Small intestine (tissue), 7 donors: Measurements from ENCODE around the gene C1orf226. TPM values are rescaled to one million over a fixed set of nuclear protein-coding genes. Genes with fewer than 3 reads are reported as not detected.

Experiments
- DNase-seq, 2 donors: peaks; one replicate each; pipeline versions ENCODE4 v3.0.0 to v3.0.0-alpha.2; 2013
- FAIRE-seq: peaks from 2 replicates; lab custom pipeline; 2012; peaks lifted over from hg19 to GRCh38; lab: Jason Lieb, UNC
- H3K27ac ChIP-seq, 3 donors: one replicate each; pipeline ENCODE4 v1.5.1; 2013; ENCODE audit warnings: low read length in 2 of 3, mild to moderate bottlenecking in 2 of 3, control low read depth in 1 of 3, inconsistent platforms in 1 of 3, low read depth in 1 of 3, moderate library complexity in 1 of 3
- H3K27me3 ChIP-seq, 3 donors: one replicate each; pipeline ENCODE4 v1.6.1; 2013; ENCODE audit warnings: low read length in 3 of 3, inconsistent platforms in 1 of 3; ENCODE audit not compliant: control insufficient read depth in 3 of 3, insufficient read depth in 3 of 3
- H3K36me3 ChIP-seq, 3 donors: one replicate each; pipeline ENCODE4 v1.6.1; 2013; ENCODE audit warnings: low read length in 3 of 3, inconsistent platforms in 1 of 3, low read depth in 1 of 3, mild to moderate bottlenecking in 1 of 3, moderate library complexity in 1 of 3; ENCODE audit not compliant: control insufficient read depth in 3 of 3, insufficient read depth in 2 of 3
- H3K4me1 ChIP-seq, 3 donors: one replicate each; pipeline ENCODE4 v1.6.1; 2013; ENCODE audit warnings: low read length in 2 of 3, inconsistent platforms in 1 of 3, low read depth in 1 of 3, mild to moderate bottlenecking in 1 of 3, moderate library complexity in 1 of 3; ENCODE audit not compliant: control insufficient read depth in 3 of 3, insufficient read depth in 2 of 3
- H3K4me3 ChIP-seq, 3 donors: one replicate each; pipeline ENCODE4 v1.5.1; 2013; ENCODE audit warnings: low read length in 3 of 3, control low read depth in 1 of 3, inconsistent platforms in 1 of 3, low read depth in 1 of 3, mild to moderate bottlenecking in 1 of 3, moderate library complexity in 1 of 3
- H3K9me3 ChIP-seq, 2 donors: one replicate each; pipeline ENCODE4 v1.6.1; 2013; ENCODE audit warnings: low read depth in 1 of 2, low read length in 1 of 2; ENCODE audit not compliant: control insufficient read depth in 2 of 2, insufficient read depth in 1 of 2
- WGBS, 3 donors: extraction: QIAGEN DNeasy Blood & Tissue Kit; methylation state at CpG; one replicate each; pipeline ENCODE4 v1.1.7; 2013; 5-methylcytosine and 5-hydroxymethylcytosine counted together
- polyA plus RNA-seq, 4 donors: library from polyadenylated mRNA; stranded (reverse) in 3 of 4; unstranded in 1 of 4; fragments of 200-250 nt in 3 of 4; fragments of 120-200 nt in 1 of 4; gene quantifications; one replicate each; pipeline versions ENCODE4 v1.2.1 to v1.2.3, GENCODE V29; 2013
- donor health status: healthy with polysubstance abuse.
- donor health status: control.
- donor health status: control.
- donor health status: Bipolar disorder and iron deficiency.
- donor health status: healthy.

The C1orf226 gene
- polyA plus RNA-seq, 4 donors: 8.1 to 14.1 (median 13.2) TPM

- 70 to 84% (median 77%) methylated on average over 3 of the region's 3 CpGs for WGBS, 3 donors
- no peak for FAIRE-seq
Observed at GRCh38 chr1:162396201-162396906, 14.8 kb downstream of the C1orf226 start.

GRCh38 chr1:162397039-162397448, 15.5 kb downstream of the C1orf226 start:
- H3K36me3 ChIP-seq: no peaks in the 10 kb centered on the region
- FAIRE-seq (no peak), DNase-seq (no peak)
- no peaks in the 10 kb centered on the region for H3K9me3 ChIP-seq
- no peak overlapping the region for H3K4me3 ChIP-seq
- H3K27me3 ChIP-seq: peaks cover 0 to 6% (median 3%) of the 10 kb centered on the region in 3 donors
- 76 to 90% (median 83%) methylated on average over 3 of the region's 3 CpGs for WGBS, 3 donors
- no peak overlapping the region for H3K27ac ChIP-seq
- H3K4me1 ChIP-seq: no peaks in the 10 kb centered on the region

More at GRCh38 chr1:162396201-162396906, 14.8 kb downstream of the C1orf226 start:
- no peak overlapping the region for H3K4me3 ChIP-seq
- DNase-seq: no peak
- no peaks in the 10 kb centered on the region for H3K9me3 ChIP-seq
- H3K27me3 ChIP-seq: peaks cover 0 to 6% (median 3%) of the 10 kb centered on the region in 3 donors
- H3K36me3 ChIP-seq: no peaks in the 10 kb centered on the region
- H3K4me1 ChIP-seq: peaks cover 0 to 5% (median 3%) of the 10 kb centered on the region in 3 donors
- no peak overlapping the region for H3K27ac ChIP-seq

- Histone ChIP-seq H3K27ac (no peak overlapping the region), H3K27me3 (peaks cover 0 to 6% (median 3%) of the 10 kb centered on the region in 3 donors), H3K36me3 (no peaks in the 10 kb centered on the region), H3K4me3 (no peak overlapping the region), H3K4me1 (no peaks in the 10 kb centered on the region), H3K9me3 (no peaks in the 10 kb centered on the region)
- DNase-seq: no peak
- 67 to 87% (median 78%) methylated on average over 3 of the region's 3 CpGs for WGBS, 3 donors
- FAIRE-seq: no peak
Observed at GRCh38 chr1:162397943-162398560, 16.5 kb downstream of the C1orf226 start.

GRCh38 chr1:162398999-162399580, 17.6 kb downstream of the C1orf226 start:
- Histone ChIP-seq H3K36me3 (no peaks in the 10 kb centered on the region), H3K27ac (no peak overlapping the region), H3K27me3 (peaks cover 0 to 6% (median 3%) of the 10 kb centered on the region in 3 donors), H3K4me3 (no peak overlapping the region), H3K4me1 (no peaks in the 10 kb centered on the region), H3K9me3 (no peaks in the 10 kb centered on the region)
- DNase-seq (no peak), FAIRE-seq (no peak)
- 81 to 91% (median 87%) methylated on average over 8 of the region's 8 CpGs for WGBS, 3 donors

- Histone ChIP-seq H3K27ac (no peak overlapping the region), H3K4me3 (no peak overlapping the region), H3K9me3 (no peaks in the 10 kb centered on the region), H3K36me3 (no peaks in the 10 kb centered on the region), H3K4me1 (no peaks in the 10 kb centered on the region), H3K27me3 (peaks cover 0 to 6% (median 3%) of the 10 kb centered on the region in 3 donors)
- FAIRE-seq (no peak), DNase-seq (no peak)
- 86 to 91% (median 88%) methylated on average over 10 of the region's 10 CpGs for WGBS, 3 donors
Observed at GRCh38 chr1:162400790-162401355, 19.3 kb downstream of the C1orf226 start.

- Histone ChIP-seq H3K4me1 (no peaks in the 10 kb centered on the region), H3K4me3 (no peak overlapping the region), H3K27ac (no peak overlapping the region), H3K27me3 (no peaks in the 10 kb centered on the region), H3K9me3 (no peaks in the 10 kb centered on the region), H3K36me3 (no peaks in the 10 kb centered on the region)
- DNase-seq (no peak), FAIRE-seq (no peak)
- 67 to 73% (median 69%) methylated on average over 5 of the region's 5 CpGs for WGBS, 3 donors
Observed at GRCh38 chr1:162404550-162405160, 23.1 kb downstream of the C1orf226 start.

GRCh38 chr1:162405800-162406199, 24.3 kb downstream of the C1orf226 start:
- no peak overlapping the region for H3K4me3 ChIP-seq
- no peak overlapping the region for H3K27ac ChIP-seq
- 56 to 67% (median 62%) methylated on average over 5 of the region's 5 CpGs for WGBS, 3 donors
- FAIRE-seq (no peak), DNase-seq (no peak)
- no peaks in the 10 kb centered on the region for H3K9me3 ChIP-seq
- no peaks in the 10 kb centered on the region for H3K36me3 ChIP-seq
- no peaks in the 10 kb centered on the region for H3K27me3 ChIP-seq
- H3K4me1 ChIP-seq: no peaks in the 10 kb centered on the region

- no peaks in the 10 kb centered on the region for H3K27me3 ChIP-seq
- no peaks in the 10 kb centered on the region for H3K36me3 ChIP-seq
- H3K27ac ChIP-seq: no peak overlapping the region
- no peaks in the 10 kb centered on the region for H3K4me1 ChIP-seq
- H3K9me3 ChIP-seq: no peaks in the 10 kb centered on the region
- no peak for DNase-seq
- 91 to 95% (median 92%) methylated on average over 2 of the region's 2 CpGs for WGBS, 3 donors
- no peak overlapping the region for H3K4me3 ChIP-seq
- no peak for FAIRE-seq
Observed at GRCh38 chr1:162406811-162407210, 25.3 kb downstream of the C1orf226 start.
